Measurements from ENCODE around the gene ZNF692.

- TF ChIP-seq, protein P1, sequence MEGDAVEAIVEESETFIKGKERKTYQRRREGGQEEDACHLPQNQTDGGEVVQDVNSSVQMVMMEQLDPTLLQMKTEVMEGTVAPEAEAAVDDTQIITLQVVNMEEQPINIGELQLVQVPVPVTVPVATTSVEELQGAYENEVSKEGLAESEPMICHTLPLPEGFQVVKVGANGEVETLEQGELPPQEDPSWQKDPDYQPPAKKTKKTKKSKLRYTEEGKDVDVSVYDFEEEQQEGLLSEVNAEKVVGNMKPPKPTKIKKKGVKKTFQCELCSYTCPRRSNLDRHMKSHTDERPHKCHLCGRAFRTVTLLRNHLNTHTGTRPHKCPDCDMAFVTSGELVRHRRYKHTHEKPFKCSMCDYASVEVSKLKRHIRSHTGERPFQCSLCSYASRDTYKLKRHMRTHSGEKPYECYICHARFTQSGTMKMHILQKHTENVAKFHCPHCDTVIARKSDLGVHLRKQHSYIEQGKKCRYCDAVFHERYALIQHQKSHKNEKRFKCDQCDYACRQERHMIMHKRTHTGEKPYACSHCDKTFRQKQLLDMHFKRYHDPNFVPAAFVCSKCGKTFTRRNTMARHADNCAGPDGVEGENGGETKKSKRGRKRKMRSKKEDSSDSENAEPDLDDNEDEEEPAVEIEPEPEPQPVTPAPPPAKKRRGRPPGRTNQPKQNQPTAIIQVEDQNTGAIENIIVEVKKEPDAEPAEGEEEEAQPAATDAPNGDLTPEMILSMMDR (IDR thresholded peaks at IDR 0.05) = no peak
- no peak for TF ChIP-seq EZH2phosphoT487 (IDR thresholded peaks at IDR 0.05)
- no peak for TF ChIP-seq EZH2 (IDR thresholded peaks at IDR 0.05)
Observed at GRCh38 chr1:248838357-248839167, 20.3 kb downstream of the ZNF692 start.

All from neural progenitor cell (in vitro differentiated cells).